Endothelial cell (in vitro differentiated cells): ENCODE results near the gene FYB2. TPM values are rescaled to one million over a fixed set of nuclear protein-coding genes. Genes with fewer than 3 reads are reported as not detected.

Experiments used
- DNase-seq: peaks from one replicate; pipeline ENCODE4 v3.0.0; 2021; ENCODE audit warnings: low spot score
- H3K27ac Mint-ChIP-seq: one replicate; pipeline ENCODE4 v1.8.0; 2021; ENCODE audit warnings: mixed read lengths, inconsistent platforms; ENCODE audit not compliant: unreplicated experiment
- H3K27me3 Mint-ChIP-seq: one replicate; pipeline ENCODE4 v1.8.0; 2021; ENCODE audit warnings: mild to moderate bottlenecking, moderate library complexity, mixed read lengths, inconsistent platforms; ENCODE audit not compliant: unreplicated experiment
- H3K36me3 Mint-ChIP-seq: one replicate; pipeline ENCODE4 v1.8.0; 2021; ENCODE audit warnings: mild to moderate bottlenecking, low read depth, mixed read lengths, inconsistent platforms; ENCODE audit not compliant: unreplicated experiment
- H3K4me1 Mint-ChIP-seq: one replicate; pipeline ENCODE4 v1.8.0; 2021; ENCODE audit warnings: mild to moderate bottlenecking, mixed read lengths, inconsistent platforms; ENCODE audit not compliant: unreplicated experiment
- H3K4me3 Mint-ChIP-seq: one replicate; pipeline ENCODE4 v1.8.0; 2021; ENCODE audit warnings: mild to moderate bottlenecking, mixed read lengths, inconsistent platforms; ENCODE audit not compliant: unreplicated experiment
- H3K9me3 Mint-ChIP-seq: one replicate; pipeline ENCODE4 v1.8.0; 2021; ENCODE audit warnings: mixed read lengths, inconsistent platforms; ENCODE audit not compliant: unreplicated experiment
- CTCF ChIP-seq: fragments of 200-600 bp; sonication (generic); IDR thresholded peaks from one replicate; pipeline ENCODE4 v1.5.0; 2021; ENCODE audit warnings: antibody characterized with exemption; ENCODE audit not compliant: unreplicated experiment
- total RNA-seq: library from RNA; stranded (reverse); fragmentation: NEBNext Ultra II Directional; extraction: Animal tissue kit (Norgen Biotek cat#: 25700); gene quantifications from one replicate; pipeline ENCODE4 v1.2.1, GENCODE V29; 2021; ENCODE audit not compliant: unreplicated experiment

Gene FYB2
- total RNA-seq, 1 donor from 2014 or later, result 0.18 TPM

- H3K4me3 Mint-ChIP-seq, result no peak overlapping the region
- no peak for DNase-seq
- no peaks in the 10 kb centered on the region for H3K36me3 Mint-ChIP-seq
- H3K4me1 Mint-ChIP-seq, result no peaks in the 10 kb centered on the region
- no peaks in the 10 kb centered on the region for H3K27me3 Mint-ChIP-seq
- no peak for TF ChIP-seq CTCF
- no peaks in the 10 kb centered on the region for H3K9me3 Mint-ChIP-seq
- H3K27ac Mint-ChIP-seq, result no peak overlapping the region
Observed at GRCh38 chr1:56707379-56707778, 111.8 kb downstream of the FYB2 start.

- H3K27me3 Mint-ChIP-seq, result no peaks in the 10 kb centered on the region
- no peak for DNase-seq
- H3K4me1 Mint-ChIP-seq, result no peaks in the 10 kb centered on the region
- no peak overlapping the region for H3K4me3 Mint-ChIP-seq
- H3K36me3 Mint-ChIP-seq, result no peaks in the 10 kb centered on the region
- TF ChIP-seq CTCF, result no peak
- H3K9me3 Mint-ChIP-seq, result no peaks in the 10 kb centered on the region
- no peak overlapping the region for H3K27ac Mint-ChIP-seq
Observed at GRCh38 chr1:56703747-56704146, 115.5 kb downstream of the FYB2 start.

GRCh38 chr1:56696663-56697062, 122.5 kb downstream of the FYB2 start:
- no peak for TF ChIP-seq CTCF
- Mint-ChIP-seq H3K36me3 (no peaks in the 10 kb centered on the region), H3K27me3 (no peaks in the 10 kb centered on the region), H3K4me1 (no peaks in the 10 kb centered on the region), H3K27ac (no peak overlapping the region), H3K9me3 (no peaks in the 10 kb centered on the region), H3K4me3 (no peak overlapping the region)
- no peak for DNase-seq

- Mint-ChIP-seq H3K9me3 (no peaks in the 10 kb centered on the region), H3K27ac (no peak overlapping the region), H3K4me1 (no peaks in the 10 kb centered on the region), H3K27me3 (no peaks in the 10 kb centered on the region), H3K36me3 (no peaks in the 10 kb centered on the region), H3K4me3 (no peak overlapping the region)
- DNase-seq, result no peak
- no peak for TF ChIP-seq CTCF
Observed at GRCh38 chr1:56688522-56689026, 130.6 kb downstream of the FYB2 start.

- Mint-ChIP-seq H3K27ac (no peak overlapping the region), H3K9me3 (no peaks in the 10 kb centered on the region), H3K36me3 (no peaks in the 10 kb centered on the region), H3K4me1 (no peaks in the 10 kb centered on the region), H3K27me3 (no peaks in the 10 kb centered on the region), H3K4me3 (no peak overlapping the region)
- no peak for DNase-seq
- no peak for TF ChIP-seq CTCF
Observed at GRCh38 chr1:56686169-56686568, 133.0 kb downstream of the FYB2 start.
